BLaER1 (cell line): ENCODE results near the gene HSPB1.

Source experiments
- H3K27ac ChIP-seq: shearing (Covaris generic); formaldehyde crosslinking; 2 replicates; pipeline ENCODE4 v1.8.1; 2022
- H3K27me3 ChIP-seq: shearing (Covaris generic); formaldehyde crosslinking; 2 replicates; pipeline ENCODE4 v1.8.1; 2022
- H3K36me3 ChIP-seq: shearing (Covaris generic); formaldehyde crosslinking; 2 replicates; pipeline ENCODE4 v1.8.1; 2022
- H3K4me1 ChIP-seq: shearing (Covaris generic); formaldehyde crosslinking; 2 replicates; pipeline ENCODE4 v1.8.1; 2022
- H3K4me2 ChIP-seq: shearing (Covaris generic); formaldehyde crosslinking; 2 replicates; pipeline ENCODE4 v1.8.1; 2022
- H3K4me3 ChIP-seq: shearing (Covaris generic); formaldehyde crosslinking; 2 replicates; pipeline ENCODE4 v1.8.1; 2022
- H3K9ac ChIP-seq: shearing (Covaris generic); formaldehyde crosslinking; 2 replicates; pipeline ENCODE4 v1.8.1; 2022
- H3K9me3 ChIP-seq: shearing (Covaris generic); formaldehyde crosslinking; 2 replicates; pipeline ENCODE4 v1.8.1; 2022
- H4K20me1 ChIP-seq: shearing (Covaris generic); formaldehyde crosslinking; 2 replicates; pipeline ENCODE4 v1.8.1; 2022
- Cebpa-rat ChIP-seq: shearing (Covaris generic); IDR thresholded peaks from 2 replicates; pipeline ENCODE4 v1.8.1; 2022

The HSPB1 gene

DNA sequence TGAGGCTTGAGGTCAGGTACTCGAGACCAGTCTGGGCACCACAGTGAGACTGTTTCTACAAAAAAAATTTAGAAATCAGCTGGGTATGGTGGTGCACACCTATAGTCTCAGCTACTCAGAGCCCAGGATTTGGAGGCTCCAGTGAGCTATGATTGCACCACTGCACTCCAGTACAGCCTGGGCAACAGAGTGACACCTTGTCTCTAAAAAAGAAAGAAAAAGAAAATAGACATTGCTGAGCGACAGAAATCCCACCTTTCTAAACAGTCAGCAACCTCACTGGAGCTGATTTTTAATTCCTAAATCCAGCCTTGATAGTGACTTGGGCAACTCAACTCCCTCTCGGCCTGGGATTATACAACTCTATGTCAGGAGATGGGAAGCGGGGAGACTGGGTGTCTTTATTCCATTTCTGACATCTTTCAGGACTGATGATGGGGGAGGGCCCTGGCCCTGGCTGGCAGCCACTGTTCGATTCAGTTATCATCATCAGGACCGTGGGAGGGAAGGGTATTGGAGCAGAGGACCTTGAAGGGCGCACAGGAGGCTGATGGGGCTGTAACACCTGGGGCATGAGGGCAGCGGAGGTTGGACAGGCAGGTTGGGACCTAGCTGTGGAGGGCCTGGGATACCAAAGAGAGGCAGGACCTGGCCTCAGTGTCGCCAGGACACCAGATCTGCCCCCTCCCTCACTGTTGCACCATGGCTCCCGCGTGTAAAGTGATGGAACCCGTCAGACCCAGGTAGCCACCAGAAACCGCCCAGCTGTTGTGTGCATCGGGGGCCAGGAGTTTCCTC is 14.7 kb downstream of the HSPB1 start:
- no peaks in the 10 kb centered on the region for H3K9me3 ChIP-seq
- H3K27ac ChIP-seq: peak overlapping the region; percentile 84
- H3K4me2 ChIP-seq: peak overlapping the region; percentile 82
- peaks cover 10% of the 10 kb centered on the region for H3K36me3 ChIP-seq
- H3K4me3 ChIP-seq: peak overlapping the region; percentile 78
- H4K20me1 ChIP-seq: peaks cover 34% of the 10 kb centered on the region
- H3K9ac ChIP-seq: peak overlapping the region; percentile 84
- H3K4me1 ChIP-seq: peaks cover 46% of the 10 kb centered on the region
- H3K27me3 ChIP-seq: no peaks in the 10 kb centered on the region
- TF ChIP-seq Cebpa-rat: no peak

DNA sequence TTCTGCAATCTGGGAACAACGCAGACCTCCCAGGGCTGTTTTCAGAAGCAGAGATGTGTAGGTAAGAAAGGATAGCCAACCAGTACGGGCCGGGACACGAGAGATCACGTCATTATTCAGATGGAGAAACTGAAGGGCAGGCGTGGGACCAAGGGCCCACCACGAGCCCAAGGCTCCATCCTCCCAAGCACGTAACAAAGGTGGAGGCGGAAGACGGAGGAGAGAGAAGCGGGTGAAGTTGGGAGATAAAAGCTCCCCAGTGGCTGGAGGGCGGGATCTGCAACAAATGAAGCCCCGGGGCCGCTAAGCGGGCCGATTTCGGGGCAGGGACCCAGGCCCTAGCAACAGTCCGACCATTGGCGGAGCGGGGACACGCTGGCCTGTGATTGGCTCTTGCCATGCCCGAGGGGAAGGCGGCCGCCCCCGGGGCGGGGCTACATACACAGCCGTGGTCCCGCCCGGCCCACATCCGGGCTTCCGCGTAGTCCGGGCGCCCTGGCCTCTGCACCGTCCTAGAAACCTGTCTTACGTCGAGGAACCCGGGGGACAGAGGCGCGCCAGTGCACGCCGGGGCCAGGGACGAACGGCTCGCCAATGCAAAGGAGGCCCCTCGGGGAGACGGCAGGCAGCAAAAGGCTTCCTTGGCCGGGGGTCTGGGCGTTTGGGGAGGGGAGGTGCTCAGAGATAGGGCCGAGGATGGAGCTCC is 15.5 kb downstream of the HSPB1 start:
- Histone ChIP-seq H3K27me3 (no peaks in the 10 kb centered on the region), H3K36me3 (peaks cover 18% of the 10 kb centered on the region), H3K9me3 (no peaks in the 10 kb centered on the region), H3K4me3 (peak overlapping the region; percentile 78), H3K4me1 (peaks cover 39% of the 10 kb centered on the region), H3K27ac (peak overlapping the region; percentile 84), H3K4me2 (peak overlapping the region; percentile 82), H4K20me1 (peaks cover 41% of the 10 kb centered on the region), H3K9ac (peak overlapping the region; percentile 84)
- no peak for TF ChIP-seq Cebpa-rat

DNA sequence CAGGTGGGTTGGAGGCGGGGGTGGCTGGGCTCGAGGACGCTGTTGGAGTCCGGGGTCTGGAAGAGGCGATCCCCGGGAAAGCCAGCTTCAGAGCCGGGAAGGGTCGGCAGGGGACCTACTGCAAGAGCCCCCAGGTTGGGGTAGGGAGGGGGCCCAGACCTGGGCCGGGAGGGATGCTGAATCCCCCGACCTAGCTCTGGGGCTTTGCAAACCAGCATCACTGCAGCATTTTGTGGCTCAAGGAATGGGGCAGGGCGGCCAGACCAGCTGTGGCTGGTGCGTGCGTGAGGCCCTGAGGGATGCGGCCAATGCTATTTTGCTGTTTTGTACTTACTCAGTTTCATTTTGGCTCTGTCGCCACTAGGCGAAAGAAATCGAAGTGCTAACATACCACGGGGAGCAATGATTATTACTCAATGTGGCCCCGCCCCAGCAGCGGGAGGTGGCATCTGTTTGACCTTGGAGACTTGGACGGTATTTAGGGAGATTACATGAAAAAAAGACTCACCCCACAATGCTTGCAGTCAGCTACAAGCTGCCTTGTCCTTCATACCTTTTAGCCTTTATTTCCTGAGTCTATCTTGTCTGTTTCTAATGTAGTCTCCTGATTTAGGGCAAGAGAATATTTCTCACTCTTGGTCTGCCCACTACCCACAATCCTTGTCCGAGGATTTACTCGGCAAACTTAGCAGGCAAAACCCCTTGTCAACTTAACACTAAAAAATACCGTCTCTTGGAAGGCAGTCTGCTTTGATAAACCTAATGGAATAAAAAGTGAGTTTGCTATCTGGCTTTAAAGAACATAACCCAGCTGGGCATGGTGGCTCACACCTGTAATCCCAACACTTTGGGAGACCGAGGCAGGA is 16.2 kb downstream of the HSPB1 start:
- Histone ChIP-seq H3K4me3 (peak overlapping the region; percentile 78), H3K9ac (peak overlapping the region; percentile 84), H3K4me1 (peaks cover 31% of the 10 kb centered on the region), H3K27me3 (no peaks in the 10 kb centered on the region), H4K20me1 (peaks cover 49% of the 10 kb centered on the region), H3K27ac (peak overlapping the region; percentile 84; the same call in 1 of the 2 replicates), H3K36me3 (peaks cover 26% of the 10 kb centered on the region), H3K9me3 (no peaks in the 10 kb centered on the region), H3K4me2 (peak overlapping the region; percentile 82)
- peak; percentile 76 for TF ChIP-seq Cebpa-rat

DNA sequence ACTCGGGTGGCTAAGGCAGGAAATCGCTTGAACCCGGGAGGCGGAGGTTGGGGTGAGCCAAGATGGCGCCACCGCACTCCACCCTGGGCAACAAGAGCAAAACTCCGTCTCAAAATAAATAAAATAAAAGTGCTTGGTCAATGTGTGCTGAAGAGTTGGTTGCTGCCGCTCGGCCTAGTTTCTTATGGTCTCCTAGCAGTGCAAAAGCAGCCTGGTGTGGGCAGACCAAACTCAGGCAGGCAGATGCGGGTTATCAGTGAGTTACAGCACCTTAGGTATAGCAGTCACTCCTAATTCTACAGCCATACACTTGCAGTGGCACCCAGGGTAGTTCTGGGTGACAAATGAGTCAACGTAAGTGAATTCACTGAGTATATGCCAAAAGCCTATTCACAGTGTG is 22.6 kb downstream of the HSPB1 start:
- Histone ChIP-seq H3K4me3 (no peak overlapping the region), H3K27ac (no peak overlapping the region), H3K36me3 (peaks cover 81% of the 10 kb centered on the region), H4K20me1 (peaks cover 100% of the 10 kb centered on the region), H3K9me3 (no peaks in the 10 kb centered on the region), H3K4me1 (peaks cover 19% of the 10 kb centered on the region), H3K4me2 (no peak overlapping the region), H3K27me3 (no peaks in the 10 kb centered on the region), H3K9ac (no peak overlapping the region)
- no peak for TF ChIP-seq Cebpa-rat

DNA sequence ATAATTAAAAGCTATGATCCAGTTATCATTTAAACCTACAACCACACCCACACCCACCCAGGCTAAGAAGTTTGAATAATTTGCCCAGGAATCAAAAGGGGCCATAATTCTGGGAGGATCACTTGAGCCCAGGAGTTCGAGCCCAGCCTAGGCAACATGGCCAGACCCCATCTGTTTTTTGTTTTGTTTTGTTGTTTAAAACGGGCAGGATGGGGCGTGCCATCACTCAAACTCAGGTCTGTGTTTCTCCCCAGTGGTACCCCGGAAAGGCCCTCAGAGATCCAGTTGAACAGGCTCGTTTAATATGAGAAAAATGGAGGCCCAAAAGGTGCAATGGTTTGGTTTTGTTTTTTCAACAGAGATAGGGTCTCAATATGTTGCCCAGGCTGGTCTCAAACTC is 23.3 kb downstream of the HSPB1 start:
- no peak overlapping the region for H3K4me3 ChIP-seq
- no peak overlapping the region for H3K9ac ChIP-seq
- H3K27ac ChIP-seq: no peak overlapping the region
- no peaks in the 10 kb centered on the region for H3K27me3 ChIP-seq
- H3K4me1 ChIP-seq: peaks cover 18% of the 10 kb centered on the region
- H3K36me3 ChIP-seq: peaks cover 87% of the 10 kb centered on the region
- no peaks in the 10 kb centered on the region for H3K9me3 ChIP-seq
- no peak overlapping the region for H3K4me2 ChIP-seq
- TF ChIP-seq Cebpa-rat: no peak
- peaks cover 100% of the 10 kb centered on the region for H4K20me1 ChIP-seq

DNA sequence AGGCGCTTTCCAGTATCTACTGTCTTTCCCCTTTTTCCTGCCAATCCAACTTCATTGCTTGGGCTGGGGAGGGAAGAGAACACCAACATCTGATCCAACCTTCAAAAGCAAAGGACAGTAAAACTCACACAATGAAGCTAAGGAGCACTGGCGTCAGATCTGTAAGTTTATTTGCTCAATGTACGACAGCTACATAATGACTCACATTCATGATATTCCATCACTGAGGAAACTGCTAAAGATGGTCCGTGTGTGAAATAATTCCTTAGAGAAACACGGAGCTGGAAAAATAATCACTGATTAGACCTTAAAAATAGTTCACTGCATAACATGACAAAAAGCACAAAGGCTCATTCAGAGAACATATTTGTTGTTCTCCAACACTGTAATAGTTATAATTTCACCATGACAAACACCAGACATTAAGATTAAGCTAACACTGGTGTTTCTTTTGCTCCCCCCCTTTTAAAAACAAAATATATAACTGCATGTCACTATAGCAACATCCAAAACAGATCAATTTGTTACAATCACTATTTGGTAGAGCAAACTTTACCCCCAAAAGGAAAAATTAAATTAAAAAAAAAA is 24.3 kb downstream of the HSPB1 start:
- H3K9ac ChIP-seq: no peak overlapping the region

DNA sequence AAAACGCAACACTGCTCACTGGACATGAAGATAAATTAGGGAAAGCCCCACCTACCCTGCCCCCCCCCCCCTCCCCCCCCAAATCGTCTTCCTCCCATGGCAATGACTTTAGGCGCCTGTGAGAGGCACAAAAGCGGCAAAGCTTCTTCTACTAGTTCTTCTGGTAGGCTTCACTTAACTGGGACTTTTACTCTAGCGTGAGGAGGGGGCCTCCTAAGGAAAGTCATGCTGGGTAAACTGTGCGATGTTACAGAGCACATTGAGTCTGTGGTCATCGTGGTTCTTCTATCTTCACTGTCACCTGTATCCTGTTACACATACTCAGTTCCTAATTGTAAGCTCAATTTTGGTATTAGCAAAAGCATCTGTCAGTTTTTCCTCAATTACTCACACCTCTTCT is 25.1 kb downstream of the HSPB1 start:
- Histone ChIP-seq H3K9ac (no peak overlapping the region), H3K27me3 (no peaks in the 10 kb centered on the region), H3K4me3 (no peak overlapping the region), H4K20me1 (peaks cover 100% of the 10 kb centered on the region), H3K9me3 (no peaks in the 10 kb centered on the region), H3K27ac (no peak overlapping the region), H3K4me2 (peak overlapping the region; percentile 1; the same call in 1 of the 2 replicates), H3K4me1 (peaks cover 28% of the 10 kb centered on the region), H3K36me3 (peaks cover 94% of the 10 kb centered on the region)
- TF ChIP-seq Cebpa-rat: no peak

More for the DNA sequence above, 24.3 kb downstream of the HSPB1 start:
- Histone ChIP-seq H3K36me3 (peaks cover 93% of the 10 kb centered on the region), H4K20me1 (peaks cover 100% of the 10 kb centered on the region), H3K4me1 (peaks cover 19% of the 10 kb centered on the region), H3K4me2 (no peak overlapping the region), H3K27me3 (no peaks in the 10 kb centered on the region), H3K27ac (no peak overlapping the region), H3K4me3 (no peak overlapping the region), H3K9me3 (no peaks in the 10 kb centered on the region)
- TF ChIP-seq Cebpa-rat: no peak

DNA sequence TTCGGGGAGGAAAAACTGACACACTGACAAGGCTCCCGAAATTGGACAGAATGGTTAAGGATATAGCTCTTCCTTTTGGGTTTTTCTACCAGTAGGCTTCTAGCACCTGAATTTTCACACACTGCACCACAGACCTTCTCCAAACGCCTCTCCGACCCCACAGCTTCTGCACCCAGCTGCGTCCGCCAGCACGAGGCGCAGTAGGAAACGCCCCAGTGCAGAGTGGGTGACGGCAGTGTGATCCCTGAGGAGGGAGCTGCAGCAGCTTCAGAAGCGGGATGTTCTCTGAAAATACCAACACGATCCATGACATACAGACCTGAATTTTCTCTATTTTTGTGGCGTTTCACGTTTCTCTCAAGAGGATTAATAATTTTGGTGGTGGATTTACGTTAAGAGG is 25.9 kb downstream of the HSPB1 start:
- Histone ChIP-seq H3K27me3 (no peaks in the 10 kb centered on the region), H3K4me3 (no peak overlapping the region), H4K20me1 (peaks cover 100% of the 10 kb centered on the region), H3K36me3 (peaks cover 94% of the 10 kb centered on the region), H3K9ac (no peak overlapping the region), H3K9me3 (no peaks in the 10 kb centered on the region), H3K27ac (no peak overlapping the region), H3K4me2 (0 out of 2 replicates have a peak overlapping the region, but pooled peaks have one; percentile 1), H3K4me1 (peaks cover 36% of the 10 kb centered on the region)
- TF ChIP-seq Cebpa-rat: no peak

DNA sequence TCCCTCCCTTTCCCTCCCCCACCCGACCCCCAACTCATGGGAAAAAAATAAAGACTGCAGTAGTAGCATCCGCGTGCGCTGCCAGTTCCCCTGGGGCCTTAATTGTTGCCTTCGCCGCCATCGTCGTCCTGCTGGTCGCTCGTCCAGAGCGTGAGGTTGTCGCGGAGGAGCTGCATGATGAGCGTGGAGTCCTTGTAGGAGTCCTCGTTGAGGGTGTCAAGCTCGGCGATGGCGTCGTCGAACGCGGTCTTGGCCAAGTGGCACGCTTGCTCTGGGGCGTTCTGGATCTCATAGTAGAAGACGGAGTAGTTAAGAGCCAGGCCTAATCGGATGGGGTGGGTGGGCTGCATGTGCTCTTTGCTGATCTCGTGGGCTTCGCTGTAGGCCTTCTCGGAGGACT is 27.0 kb downstream of the HSPB1 start:
- Histone ChIP-seq H3K27ac (no peak overlapping the region), H3K9ac (no peak overlapping the region), H3K27me3 (no peaks in the 10 kb centered on the region), H3K36me3 (peaks cover 92% of the 10 kb centered on the region), H4K20me1 (peaks cover 100% of the 10 kb centered on the region), H3K9me3 (no peaks in the 10 kb centered on the region), H3K4me3 (no peak overlapping the region), H3K4me1 (peaks cover 46% of the 10 kb centered on the region), H3K4me2 (no peak overlapping the region)
- no peak for TF ChIP-seq Cebpa-rat
